HepG2 (cell line): Measurements from ENCODE around the gene ST13. TPM values are rescaled to one million over a fixed set of nuclear protein-coding genes. Genes with fewer than 3 reads are reported as not detected.
A peak's percentile ranks its signal among the peaks of the same experiment; 100 is the strongest.

Experiments
- ARNTL ChIP-seq: sonication (generic); formaldehyde crosslinking; IDR thresholded peaks from 2 replicates; pipeline ENCODE4 v1.4.0; 2020; ENCODE audit warnings: mild to moderate bottlenecking, missing genetic modification reagents
- GABPB1 ChIP-seq: IDR thresholded peaks from 2 replicates; pipeline ENCODE4 v1.6.1; 2016; ENCODE audit warnings: mild to moderate bottlenecking, missing genetic modification reagents, moderate library complexity, missing compliant biosample characterization
- HNRNPH1 ChIP-seq: fragments of 200-400 bp; formaldehyde crosslinking; optimal IDR thresholded peaks from 2 replicates; pipeline ENCODE3; 2017; ENCODE audit warnings: mild to moderate bottlenecking, low read depth, low read length
- KAT8 ChIP-seq: IDR thresholded peaks from 2 replicates; pipeline ENCODE4 v1.6.1; 2016; ENCODE audit warnings: missing genetic modification reagents, missing compliant biosample characterization
- MED13 ChIP-seq: sonication (generic); formaldehyde crosslinking; IDR thresholded peaks from 2 replicates; pipeline ENCODE4 v1.5.0; 2020; ENCODE audit warnings: missing genetic modification reagents
- MYC ChIP-seq: sonication (generic); formaldehyde crosslinking; IDR thresholded peaks from 2 replicates; pipeline ENCODE4 v1.9.0; 2021; ENCODE audit warnings: missing genetic modification reagents, borderline replicate concordance
- NFYC ChIP-seq: IDR thresholded peaks from 2 replicates; pipeline ENCODE4 v1.6.1; 2016; ENCODE audit warnings: missing genetic modification reagents, missing compliant biosample characterization
- PHF21A ChIP-seq: sonication (generic); formaldehyde crosslinking; IDR thresholded peaks from 2 replicates; pipeline ENCODE4 v1.5.0; 2020; ENCODE audit warnings: mild to moderate bottlenecking, missing genetic modification reagents
- SALL1 ChIP-seq: sonication (generic); formaldehyde crosslinking; IDR thresholded peaks from 2 replicates; pipeline ENCODE4 v1.8.0; 2022; ENCODE audit warnings: mild to moderate bottlenecking, missing genetic modification reagents
- SIN3B ChIP-seq: fragments of 150-350 bp; IDR thresholded peaks from 2 replicates; pipeline ENCODE4 v1.6.1; 2014; ENCODE audit warnings: low read length
- ZKSCAN1 ChIP-seq: fragments of 150-350 bp; IDR thresholded peaks from 2 replicates; pipeline ENCODE4 v1.6.1; 2014; ENCODE audit warnings: low read length
- ZNF20 ChIP-seq: sonication (generic); formaldehyde crosslinking; IDR thresholded peaks from 2 replicates; pipeline ENCODE4 v1.4.0; 2020; ENCODE audit warnings: mild to moderate bottlenecking, moderate library complexity, missing genetic modification reagents
- ZNF292 ChIP-seq: sonication (generic); formaldehyde crosslinking; IDR thresholded peaks from 2 replicates; pipeline ENCODE4 v1.8.1; 2022; ENCODE audit warnings: mild to moderate bottlenecking, low read depth, missing genetic modification reagents, borderline replicate concordance
- ZNF746 ChIP-seq: sonication (generic); formaldehyde crosslinking; IDR thresholded peaks from 2 replicates; pipeline ENCODE4 v1.8.0; 2022; ENCODE audit warnings: mild to moderate bottlenecking, missing genetic modification reagents
- polyA plus RNA-seq, 8 experiments: library from polyadenylated mRNA; depleted of rRNA in 3 of 8; stranded (reverse) in 7 of 8; unstranded in 1 of 8; fragments of >200 nt; fragmentation: Illumina TruSeq in 4 of 8; extraction: Trizol in 4 of 8; gene quantifications; 2 replicates each; pipeline versions ENCODE4 v1.2.1 to v1.2.3, GENCODE V29; 2011 to 2016; ENCODE audit warnings: low read depth in 4 of 8, missing spikeins in 1 of 8, mixed read lengths in 1 of 8; ENCODE audit not compliant: insufficient read depth in 1 of 8
- total RNA-seq, 5 experiments: library from RNA; depleted of rRNA; stranded (reverse); fragments of >200 nt; fragmentation: Illumina TruSeq; extraction: Trizol; gene quantifications; 2 replicates each; pipeline ENCODE4 v1.2.3, GENCODE V29; 2016; ENCODE audit warnings: low read depth in 1 of 5
- TF ChIP-seq, protein P1 (sequence below), 2 experiments: fragments of 450-650 bp in 1 of 2; sonication (generic) in 1 of 2; formaldehyde crosslinking in 1 of 2; IDR thresholded peaks; 2 replicates each; pipeline versions ENCODE4 v1.6.1 to v1.8.0; 2016 to 2022; ENCODE audit warnings: antibody characterized with exemption in 1 of 2, mild to moderate bottlenecking in 1 of 2, missing genetic modification reagents in 1 of 2
- TF ChIP-seq, protein P2 (sequence below): sonication (generic); formaldehyde crosslinking; IDR thresholded peaks from 2 replicates; pipeline ENCODE4 v1.5.0; 2020; ENCODE audit warnings: mild to moderate bottlenecking, missing genetic modification reagents
- TF ChIP-seq, protein P3 (sequence below): IDR thresholded peaks from 2 replicates; pipeline ENCODE4 v1.6.1; 2018; ENCODE audit warnings: missing genetic modification reagents

Gene ST13
- total and polyA plus RNA-seq, 2 of the 13 experiments (the other 11 are each of a cell fraction or from before 2014, with no cell fraction given): 110 to 274 TPM

DNA sequence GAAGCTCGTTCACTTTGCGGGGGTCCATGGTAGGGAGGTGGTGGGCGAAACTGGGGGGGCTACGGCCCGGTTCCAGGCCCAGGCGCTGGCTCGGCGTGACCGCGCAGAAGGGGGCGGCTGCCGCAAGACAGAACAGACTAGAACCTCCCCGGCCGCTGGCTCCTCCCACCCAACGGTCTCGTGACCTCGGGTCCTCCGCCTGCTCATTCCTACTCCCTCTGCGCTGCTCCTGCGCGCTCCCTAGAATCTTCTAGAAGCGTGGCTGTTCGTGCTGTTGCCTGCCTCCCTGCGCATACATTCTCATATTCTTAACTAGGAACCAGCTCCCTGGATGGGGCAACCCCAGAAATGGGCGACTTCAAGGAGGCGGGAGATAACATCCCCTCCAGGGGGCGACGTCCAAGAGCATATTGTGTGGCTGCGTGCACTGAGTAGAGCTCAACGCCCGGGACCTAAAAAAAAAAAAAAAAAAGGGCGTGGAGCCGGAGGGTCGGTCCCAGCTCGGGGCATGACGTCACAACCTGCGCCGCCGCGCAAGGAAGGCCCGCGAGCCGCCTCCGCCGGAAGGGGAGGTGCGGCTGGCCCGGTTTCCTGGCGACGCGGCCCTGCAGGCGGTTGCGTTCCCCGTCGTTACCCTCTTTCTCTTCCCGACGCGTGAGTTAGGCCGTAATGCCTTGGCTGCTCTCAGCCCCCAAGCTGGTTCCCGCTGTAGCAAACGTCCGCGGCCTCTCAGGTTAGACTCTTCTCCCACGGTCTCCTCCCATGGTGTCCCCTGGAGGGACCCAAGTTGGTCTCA lies at the start of gene ST13, which contains the start of gene XPNPEP3 (continued):
- TF ChIP-seq, protein P1, sequence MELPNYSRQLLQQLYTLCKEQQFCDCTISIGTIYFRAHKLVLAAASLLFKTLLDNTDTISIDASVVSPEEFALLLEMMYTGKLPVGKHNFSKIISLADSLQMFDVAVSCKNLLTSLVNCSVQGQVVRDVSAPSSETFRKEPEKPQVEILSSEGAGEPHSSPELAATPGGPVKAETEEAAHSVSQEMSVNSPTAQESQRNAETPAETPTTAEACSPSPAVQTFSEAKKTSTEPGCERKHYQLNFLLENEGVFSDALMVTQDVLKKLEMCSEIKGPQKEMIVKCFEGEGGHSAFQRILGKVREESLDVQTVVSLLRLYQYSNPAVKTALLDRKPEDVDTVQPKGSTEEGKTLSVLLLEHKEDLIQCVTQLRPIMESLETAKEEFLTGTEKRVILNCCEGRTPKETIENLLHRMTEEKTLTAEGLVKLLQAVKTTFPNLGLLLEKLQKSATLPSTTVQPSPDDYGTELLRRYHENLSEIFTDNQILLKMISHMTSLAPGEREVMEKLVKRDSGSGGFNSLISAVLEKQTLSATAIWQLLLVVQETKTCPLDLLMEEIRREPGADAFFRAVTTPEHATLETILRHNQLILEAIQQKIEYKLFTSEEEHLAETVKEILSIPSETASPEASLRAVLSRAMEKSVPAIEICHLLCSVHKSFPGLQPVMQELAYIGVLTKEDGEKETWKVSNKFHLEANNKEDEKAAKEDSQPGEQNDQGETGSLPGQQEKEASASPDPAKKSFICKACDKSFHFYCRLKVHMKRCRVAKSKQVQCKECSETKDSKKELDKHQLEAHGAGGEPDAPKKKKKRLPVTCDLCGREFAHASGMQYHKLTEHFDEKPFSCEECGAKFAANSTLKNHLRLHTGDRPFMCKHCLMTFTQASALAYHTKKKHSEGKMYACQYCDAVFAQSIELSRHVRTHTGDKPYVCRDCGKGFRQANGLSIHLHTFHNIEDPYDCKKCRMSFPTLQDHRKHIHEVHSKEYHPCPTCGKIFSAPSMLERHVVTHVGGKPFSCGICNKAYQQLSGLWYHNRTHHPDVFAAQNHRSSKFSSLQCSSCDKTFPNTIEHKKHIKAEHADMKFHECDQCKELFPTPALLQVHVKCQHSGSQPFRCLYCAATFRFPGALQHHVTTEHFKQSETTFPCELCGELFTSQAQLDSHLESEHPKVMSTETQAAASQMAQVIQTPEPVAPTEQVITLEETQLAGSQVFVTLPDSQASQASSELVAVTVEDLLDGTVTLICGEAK (IDR thresholded peaks at IDR 0.05): no peak
- TF ChIP-seq, protein P1 (CRISPR knock-in tag; IDR thresholded peaks at IDR 0.05): no peak; the same call in 1 of the 2 replicates
- peak; percentile 75 for TF ChIP-seq MYC (CRISPR knock-in tag)
- TF ChIP-seq ZNF20 (CRISPR knock-in tag): no peak
- peak; percentile 43; the same call in 1 of the 2 replicates for TF ChIP-seq ZNF746 (CRISPR knock-in tag)
- TF ChIP-seq, protein P2, sequence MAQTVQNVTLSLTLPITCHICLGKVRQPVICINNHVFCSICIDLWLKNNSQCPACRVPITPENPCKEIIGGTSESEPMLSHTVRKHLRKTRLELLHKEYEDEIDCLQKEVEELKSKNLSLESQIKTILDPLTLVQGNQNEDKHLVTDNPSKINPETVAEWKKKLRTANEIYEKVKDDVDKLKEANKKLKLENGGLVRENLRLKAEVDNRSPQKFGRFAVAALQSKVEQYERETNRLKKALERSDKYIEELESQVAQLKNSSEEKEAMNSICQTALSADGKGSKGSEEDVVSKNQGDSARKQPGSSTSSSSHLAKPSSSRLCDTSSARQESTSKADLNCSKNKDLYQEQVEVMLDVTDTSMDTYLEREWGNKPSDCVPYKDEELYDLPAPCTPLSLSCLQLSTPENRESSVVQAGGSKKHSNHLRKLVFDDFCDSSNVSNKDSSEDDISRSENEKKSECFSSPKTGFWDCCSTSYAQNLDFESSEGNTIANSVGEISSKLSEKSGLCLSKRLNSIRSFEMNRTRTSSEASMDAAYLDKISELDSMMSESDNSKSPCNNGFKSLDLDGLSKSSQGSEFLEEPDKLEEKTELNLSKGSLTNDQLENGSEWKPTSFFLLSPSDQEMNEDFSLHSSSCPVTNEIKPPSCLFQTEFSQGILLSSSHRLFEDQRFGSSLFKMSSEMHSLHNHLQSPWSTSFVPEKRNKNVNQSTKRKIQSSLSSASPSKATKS: no peak
- TF ChIP-seq GABPB1 (CRISPR knock-in tag): peak; percentile 98
- TF ChIP-seq SIN3B: peak; percentile 64; the same call in 1 of the 2 replicates
- no peak; the same call in 1 of the 2 replicates for TF ChIP-seq NFYC (CRISPR knock-in tag)
- no peak for TF ChIP-seq HNRNPH1
- 0 out of 2 replicates have a peak, but pooled peaks have one; percentile 45 for TF ChIP-seq ZKSCAN1
- TF ChIP-seq, protein P3, sequence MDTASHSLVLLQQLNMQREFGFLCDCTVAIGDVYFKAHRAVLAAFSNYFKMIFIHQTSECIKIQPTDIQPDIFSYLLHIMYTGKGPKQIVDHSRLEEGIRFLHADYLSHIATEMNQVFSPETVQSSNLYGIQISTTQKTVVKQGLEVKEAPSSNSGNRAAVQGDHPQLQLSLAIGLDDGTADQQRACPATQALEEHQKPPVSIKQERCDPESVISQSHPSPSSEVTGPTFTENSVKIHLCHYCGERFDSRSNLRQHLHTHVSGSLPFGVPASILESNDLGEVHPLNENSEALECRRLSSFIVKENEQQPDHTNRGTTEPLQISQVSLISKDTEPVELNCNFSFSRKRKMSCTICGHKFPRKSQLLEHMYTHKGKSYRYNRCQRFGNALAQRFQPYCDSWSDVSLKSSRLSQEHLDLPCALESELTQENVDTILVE (CRISPR knock-in tag): peak; percentile 84
- peak; percentile 96 for TF ChIP-seq KAT8
- TF ChIP-seq SALL1 (CRISPR knock-in tag): peak; percentile 62
- no peak for TF ChIP-seq ZNF292
- TF ChIP-seq PHF21A (CRISPR knock-in tag): peak; percentile 83; the same call in 1 of the 2 replicates
- peak; percentile 47; the same call in 1 of the 2 replicates for TF ChIP-seq MED13
- peak; percentile 67 for TF ChIP-seq ARNTL (CRISPR knock-in tag)
